GM19099 (cell line): ENCODE measurements around the gene TK2.

Experiments
- POLR2A ChIP-seq: IDR thresholded peaks from 3 replicates; pipeline ENCODE4 v1.6.1; 2011; ENCODE audit warnings: low read depth; ENCODE audit not compliant: insufficient read length; ENCODE audit errors: extremely low read depth

TK2 gene

DNA sequence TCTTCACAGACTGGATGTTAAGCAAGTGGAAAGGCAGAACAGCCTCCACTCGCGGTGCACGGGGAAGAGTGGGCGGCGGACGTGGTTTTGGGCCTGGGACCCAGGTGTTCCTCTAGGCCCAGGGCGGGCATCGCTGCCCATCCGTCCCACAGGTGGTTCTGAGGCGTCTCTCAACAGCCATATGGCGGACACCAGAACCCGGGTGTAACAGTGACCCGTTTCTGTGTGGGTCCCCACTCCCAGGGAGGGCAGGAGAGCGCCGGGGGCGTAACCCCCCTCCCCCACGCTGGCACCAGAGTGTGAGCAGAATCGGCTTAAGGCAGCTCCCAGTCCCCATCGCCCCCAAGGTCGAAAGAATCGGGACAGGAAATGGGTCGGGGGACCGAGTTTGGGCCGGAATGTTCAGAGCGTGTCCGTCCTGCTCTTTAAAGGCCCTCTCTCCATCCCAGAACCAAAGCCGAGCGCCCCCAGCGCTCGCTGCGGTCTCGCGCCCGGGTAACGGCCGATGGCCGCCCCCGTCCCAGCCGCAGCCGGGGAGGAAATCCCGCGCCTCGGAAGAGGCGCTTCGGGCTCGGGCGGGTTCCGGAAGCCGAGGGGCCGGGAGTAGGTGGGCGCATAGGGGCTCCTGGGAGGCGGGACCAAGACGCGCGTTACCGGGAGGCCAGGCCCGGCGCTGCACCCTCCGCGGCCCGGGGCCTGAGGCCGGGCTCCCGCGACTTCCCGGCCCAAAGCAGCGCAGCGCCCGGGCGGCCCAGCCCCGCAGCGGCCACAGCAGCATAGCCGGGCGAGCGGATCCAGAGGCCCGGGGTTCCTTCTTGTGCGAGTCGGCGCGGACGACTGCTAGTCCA is at the start of gene TK2:
Gene TK2 (minus strand): TSS at position 839 of the 848 bp plus-strand sequence. CDS start 61 bp downstream, at position 778.
- peak; percentile 16 for TF ChIP-seq POLR2A

DNA sequence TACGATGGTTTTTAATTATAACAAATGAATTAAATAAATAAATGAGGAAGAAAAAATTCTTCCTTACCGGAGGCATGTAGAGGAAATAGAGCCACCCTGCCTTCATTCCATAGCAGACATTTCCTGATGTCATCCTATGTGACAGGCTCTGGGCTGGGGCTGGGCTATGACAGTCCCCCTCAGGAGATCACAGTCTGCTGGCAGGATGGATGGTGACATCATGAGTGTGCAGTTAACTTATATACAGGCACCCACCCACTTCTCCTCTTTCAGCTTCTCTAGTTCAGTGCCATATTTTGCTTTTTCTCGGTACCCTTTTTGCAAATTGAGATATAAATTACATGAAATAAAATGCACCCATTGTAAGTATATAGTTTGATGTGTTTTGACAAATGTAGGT is 48.2 kb upstream of the TK2 start:
- TF ChIP-seq POLR2A, result no peak

DNA sequence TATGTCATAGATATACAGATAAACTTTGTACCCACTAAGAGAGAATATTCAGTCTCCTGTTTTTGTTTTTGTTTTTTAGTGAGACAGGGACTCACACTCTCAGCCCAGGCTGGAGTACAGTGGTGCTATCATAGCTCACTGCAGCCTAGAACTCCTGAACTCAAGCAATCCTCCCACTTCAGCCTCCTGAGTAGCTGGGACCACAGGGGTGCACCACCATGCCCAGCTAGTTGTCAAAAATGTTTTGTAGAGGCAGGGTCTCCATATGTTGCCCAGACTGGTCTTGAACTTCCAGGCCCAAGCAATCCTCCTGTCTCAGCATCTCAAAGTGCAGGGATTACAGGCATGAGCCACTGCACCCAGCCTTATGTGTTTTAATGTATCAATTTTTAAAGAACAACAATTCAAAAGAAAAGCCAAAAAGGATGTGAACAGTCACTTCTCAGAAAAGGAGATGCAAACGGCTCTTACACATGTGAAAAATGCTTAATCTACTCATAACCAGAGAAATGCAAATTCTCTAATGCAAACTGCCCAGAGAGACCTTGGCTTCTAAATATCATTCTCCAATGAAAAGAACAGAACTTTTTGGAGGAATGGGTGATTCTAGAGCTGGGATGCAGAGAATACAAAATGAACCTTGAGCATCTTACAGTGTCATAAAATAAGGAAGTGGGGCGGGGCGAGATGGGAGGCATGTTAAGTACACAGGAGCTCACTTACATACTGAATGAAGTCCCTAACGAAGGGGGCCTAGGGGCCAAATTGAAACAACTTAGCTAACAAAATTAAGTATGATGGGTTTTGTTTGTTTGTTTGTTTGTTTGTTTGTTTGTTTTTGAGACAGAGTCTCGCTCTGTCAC is 47.3 kb upstream of the TK2 start:
- no peak for TF ChIP-seq POLR2A

DNA sequence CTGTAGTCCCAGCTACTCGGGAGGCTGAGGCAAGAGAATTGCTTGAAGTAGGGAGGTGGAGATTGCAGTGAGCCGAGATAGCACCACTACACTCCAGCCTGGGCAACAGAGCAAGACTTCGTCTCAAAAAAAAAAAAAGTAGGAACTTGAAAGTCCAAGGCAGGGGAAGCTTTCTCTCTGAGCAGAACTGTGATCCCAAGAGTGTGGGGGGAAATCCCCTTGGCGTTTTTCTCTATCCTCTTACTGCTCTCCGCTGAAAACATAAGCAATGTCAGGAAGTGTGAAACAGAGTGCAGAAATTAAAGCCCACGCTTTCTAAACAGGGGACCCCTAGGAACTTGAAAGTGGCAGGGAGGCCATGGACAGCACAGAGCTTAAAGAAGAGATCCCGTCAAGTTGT is 44.8 kb upstream of the TK2 start:
- TF ChIP-seq POLR2A, result no peak

DNA sequence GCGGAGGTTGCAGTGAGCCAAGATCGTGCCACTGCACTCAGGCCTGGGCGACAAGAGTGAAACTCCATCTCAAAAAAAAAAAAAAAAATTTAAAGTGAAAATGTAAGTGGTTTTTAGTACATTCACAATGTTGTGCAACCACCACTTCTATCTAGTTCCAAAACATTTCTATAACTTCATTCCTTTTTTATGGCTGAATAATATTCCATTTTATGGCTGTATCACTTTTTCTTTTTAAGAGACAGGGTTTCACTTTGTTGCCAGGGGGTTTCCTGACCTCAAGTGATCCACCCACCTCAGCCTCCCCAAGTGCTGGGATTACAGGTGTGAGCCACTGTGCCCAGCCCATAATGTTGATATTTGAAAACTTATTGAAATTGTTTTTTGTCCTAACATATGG is 42.9 kb upstream of the TK2 start:
- TF ChIP-seq POLR2A, result no peak

DNA sequence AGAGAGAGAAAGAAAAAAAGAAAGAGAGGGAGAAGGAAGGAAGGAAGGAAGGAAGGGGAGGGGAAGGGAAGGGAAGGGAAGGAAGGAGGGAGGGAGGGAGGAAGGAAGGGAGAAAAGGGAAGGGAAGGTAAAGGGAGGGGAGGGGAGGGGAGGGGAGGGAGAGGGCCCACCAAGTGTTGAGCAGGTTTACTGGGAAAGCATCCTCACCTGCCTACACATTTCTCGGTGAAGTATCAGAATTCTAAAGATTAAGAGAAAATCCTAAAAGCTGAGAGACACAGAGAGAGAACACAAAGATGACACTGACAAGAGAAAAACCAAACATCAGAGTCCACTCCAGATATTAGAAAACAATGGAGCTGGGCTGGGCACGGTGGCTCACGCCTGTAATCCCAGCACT is 42.3 kb upstream of the TK2 start:
- TF ChIP-seq POLR2A, result no peak

DNA sequence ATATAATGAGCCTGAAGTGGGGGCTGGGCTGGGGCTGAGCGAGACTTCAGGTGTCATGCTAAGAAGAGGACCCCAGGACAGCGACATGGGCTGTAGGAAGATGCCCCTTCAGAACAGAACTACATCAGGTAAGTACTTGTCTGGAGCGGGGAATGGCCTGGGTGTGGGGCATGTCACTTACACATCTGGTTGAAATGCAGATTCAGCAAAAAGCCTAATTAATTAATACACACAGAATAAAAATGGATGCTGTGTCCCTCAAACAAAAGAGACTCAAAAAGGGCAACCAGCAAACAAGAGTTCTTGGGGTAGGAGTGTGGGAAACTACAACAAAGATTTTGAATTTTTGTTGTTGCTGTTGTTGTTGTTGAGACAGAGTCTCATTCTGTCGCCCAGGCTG is 41.1 kb upstream of the TK2 start:
- TF ChIP-seq POLR2A, result no peak

DNA sequence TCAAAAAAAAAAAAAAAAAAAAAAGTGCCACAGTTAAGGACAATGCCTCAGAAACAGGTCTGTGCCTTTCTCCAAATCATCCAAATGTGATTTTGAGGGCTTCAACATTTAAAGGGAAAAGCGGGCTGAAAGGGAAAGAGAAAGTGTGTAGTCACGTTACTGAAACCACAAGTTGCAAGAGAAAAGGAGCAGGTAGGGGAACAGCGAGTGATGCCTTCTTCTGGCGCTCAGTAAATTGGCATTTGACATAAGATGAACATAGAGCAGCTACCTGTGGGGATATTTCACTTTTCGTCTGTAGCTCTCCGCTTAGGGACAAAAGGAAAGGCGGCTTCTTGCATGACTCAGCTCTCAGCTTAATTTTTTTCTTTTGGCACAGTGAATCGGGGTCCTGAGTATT is 40.4 kb upstream of the TK2 start:
- TF ChIP-seq POLR2A, result no peak

DNA sequence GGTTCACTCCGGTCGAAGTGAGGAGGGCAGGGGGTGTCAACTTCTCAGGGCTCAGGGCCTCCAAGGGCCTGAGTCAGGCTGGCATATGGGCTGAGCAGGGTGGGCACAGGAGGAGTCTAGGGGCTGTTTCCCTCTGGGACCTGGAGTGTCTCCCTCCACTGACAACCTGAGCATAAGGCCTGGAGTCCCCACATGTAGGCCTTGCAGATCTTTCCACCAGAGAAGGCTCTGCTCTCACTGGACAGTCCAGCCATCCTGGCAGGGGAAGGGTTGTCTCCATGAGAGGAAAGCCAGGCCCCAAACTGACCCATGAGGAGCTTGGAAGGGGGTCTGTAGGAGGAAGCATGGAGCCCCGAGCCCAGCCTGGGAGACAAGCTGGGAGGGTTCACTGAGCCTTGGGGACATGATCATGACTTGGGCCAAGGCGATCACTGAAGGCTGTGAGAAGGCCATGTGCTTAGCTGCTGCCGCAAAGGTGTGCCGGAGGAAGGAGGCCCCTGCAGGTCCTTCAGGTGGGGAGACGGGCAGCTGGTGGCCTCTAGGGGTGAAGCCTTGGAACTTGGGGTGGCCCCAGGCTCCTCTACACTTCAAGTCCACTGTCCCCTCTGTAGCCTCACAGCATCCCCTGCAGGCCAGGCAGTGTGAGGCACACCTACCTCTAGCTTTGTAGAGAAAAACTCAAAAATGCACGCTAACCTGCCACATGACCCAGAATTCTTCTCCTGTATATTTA is 39.2 kb upstream of the TK2 start:
- no peak for TF ChIP-seq POLR2A

DNA sequence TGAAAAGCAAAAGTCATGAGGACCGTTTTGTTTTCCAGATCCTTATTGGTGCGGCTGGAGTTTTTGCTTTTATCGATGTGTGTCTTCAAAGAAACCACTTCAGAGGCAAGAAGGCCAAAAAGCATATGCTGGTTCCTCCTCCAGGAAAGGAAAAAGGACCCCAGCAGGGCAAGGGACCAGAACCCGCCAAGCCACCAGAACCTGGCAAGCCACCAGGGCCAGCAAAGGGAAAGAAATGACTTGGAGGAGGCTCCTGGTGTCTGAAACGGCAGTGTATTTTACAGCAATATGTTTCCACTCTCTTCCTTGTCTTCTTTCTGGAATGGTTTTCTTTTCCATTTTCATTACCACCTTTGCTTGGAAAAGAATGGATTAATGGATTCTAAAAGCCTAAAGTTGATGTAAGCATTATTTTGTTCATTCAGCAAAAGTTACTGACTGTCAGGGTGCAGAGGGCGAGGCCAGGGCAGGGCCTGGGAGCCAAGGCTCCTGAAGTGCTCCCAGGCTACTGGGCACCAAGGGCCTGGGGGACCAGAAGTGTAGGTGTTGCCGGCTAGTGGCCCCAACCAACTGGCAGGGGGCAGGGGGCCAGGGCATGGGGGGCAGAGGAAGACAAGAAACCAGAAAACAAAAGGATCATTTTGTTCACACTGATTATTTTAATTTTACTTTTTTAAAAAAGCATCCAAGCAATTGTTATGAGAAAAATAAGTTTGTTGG is 38.1 kb upstream of the TK2 start:
- TF ChIP-seq POLR2A, result no peak

DNA sequence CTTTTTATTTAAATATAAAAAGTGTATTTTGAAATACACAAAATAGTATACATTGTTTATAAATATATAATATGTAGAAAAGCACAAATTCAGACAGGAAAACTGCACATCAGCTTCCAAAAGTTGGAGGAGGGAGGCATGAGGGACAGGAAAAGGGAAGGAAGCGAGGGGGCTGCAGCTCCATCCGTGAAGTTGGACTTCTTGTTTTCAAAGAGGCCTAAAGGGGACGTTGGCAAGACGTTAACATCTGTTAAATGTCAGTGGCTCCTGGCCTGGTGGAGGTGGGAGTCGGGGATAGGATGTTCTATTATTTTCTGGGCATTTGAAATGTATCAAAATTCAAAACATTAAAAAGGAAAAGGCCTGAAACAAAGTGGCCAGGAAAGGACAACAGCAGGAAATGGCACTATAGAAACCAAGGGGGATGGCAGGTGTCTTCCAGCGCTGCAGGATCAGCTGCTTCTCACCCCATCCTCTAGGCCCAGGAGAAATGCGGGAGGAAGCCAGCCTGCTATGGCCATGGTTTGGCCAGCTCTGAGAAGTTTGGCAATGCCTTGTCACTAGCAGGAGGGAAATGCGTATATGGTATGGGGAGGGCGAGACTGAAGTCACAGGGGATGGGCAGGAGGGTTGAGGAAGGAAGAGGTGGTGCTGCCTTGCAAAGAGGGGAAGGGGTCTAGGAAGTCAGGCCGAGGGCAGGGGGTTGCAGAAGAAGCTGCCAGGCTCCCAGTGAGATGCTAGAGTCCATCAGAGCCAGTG is 35.7 kb upstream of the TK2 start:
- TF ChIP-seq POLR2A, result no peak

DNA sequence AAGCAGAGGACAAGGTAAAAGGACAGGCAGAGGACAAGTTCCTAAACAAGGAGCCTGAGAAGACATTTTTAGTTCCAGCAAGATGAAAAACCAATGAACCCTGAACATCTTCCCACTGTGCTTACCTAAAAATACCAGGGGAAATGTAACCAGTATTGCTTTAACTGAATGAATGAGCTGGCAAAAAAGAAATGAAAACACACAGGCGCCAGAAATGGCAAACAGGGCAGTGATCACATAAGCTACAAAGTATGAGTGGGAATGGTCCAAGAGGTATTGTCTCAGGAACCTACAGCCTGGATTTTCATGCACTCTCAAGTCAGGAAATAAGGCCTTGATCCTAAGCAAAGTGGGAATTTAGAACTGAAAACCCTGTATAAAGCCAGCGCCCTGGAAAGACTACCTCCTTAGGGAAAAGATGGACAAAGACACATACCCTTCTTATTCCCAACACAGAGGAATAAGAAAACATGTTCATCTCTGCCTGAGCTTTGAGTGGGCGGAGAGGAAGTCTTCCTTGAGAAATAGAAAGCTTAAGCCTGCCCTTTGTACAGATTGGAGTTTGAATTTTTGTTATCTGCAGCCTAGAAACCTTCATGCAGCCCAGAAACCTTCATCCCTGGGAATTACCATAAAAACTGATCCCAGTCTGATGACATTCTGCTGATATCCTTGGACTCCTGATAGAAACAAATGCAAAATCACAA is 31.5 kb upstream of the TK2 start:
- TF ChIP-seq POLR2A, result no peak

DNA sequence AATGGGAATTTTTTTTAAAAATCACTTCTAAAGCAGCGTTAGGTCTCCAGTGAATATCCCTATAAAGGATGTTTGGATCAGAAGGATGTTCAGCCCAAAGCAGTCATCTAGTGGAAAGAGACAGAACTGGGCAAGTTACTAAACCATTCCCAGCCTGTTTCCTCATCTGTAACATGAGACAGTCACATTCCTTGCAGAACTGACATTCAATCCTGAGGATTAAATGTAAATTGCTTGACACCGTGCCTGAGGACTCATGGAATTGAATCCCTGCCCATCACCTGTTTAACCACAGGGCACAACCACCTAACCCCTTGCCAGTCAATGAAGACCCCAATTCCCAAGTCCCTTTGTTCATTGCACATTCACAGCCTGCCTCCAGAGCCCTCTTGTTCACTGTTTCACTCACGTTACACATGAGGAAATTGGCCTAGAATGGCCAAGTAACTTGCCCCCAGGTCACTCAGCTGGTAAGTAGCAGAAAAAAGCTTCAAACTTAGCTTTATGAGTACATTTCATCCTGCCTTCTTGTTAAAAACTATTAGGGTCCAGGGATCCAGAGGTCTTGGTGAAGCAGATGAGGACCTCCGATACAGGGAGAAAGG is 30.8 kb upstream of the TK2 start:
- TF ChIP-seq POLR2A, result no peak
